Stimulated activated effector memory CD8-positive, alpha-beta T cell treated with anti-CD3 and anti-CD28 coated beads, Interleukin-12 subunit alpha, Interleukin-12 subunit beta, amount 100 ng/mL, for 72 hours (primary cell): ENCODE results near the gene KRTAP5-6.

Experiments used
- ATAC-seq: fragments of 150-1000 bp; cut with Tn5 transposase; 2 replicates; pipeline ENCODE4 v1.10.0; 2021
- DNase-seq, 2 donors: peaks; one replicate each; pipeline ENCODE4 v3.0.0; 2021 to 2022; ENCODE audit warnings: low spot score in 2 of 2
- H3K27ac Mint-ChIP-seq: one replicate; pipeline ENCODE4 v1.8.0; 2022; ENCODE audit warnings: mild to moderate bottlenecking, mixed read lengths
- H3K36me3 Mint-ChIP-seq: one replicate; pipeline ENCODE4 v1.8.0; 2022; ENCODE audit warnings: mild to moderate bottlenecking, mixed read lengths
- H3K4me1 Mint-ChIP-seq: one replicate; pipeline ENCODE4 v1.8.0; 2022; ENCODE audit warnings: mixed read lengths
- H3K4me3 Mint-ChIP-seq: one replicate; pipeline ENCODE4 v1.8.0; 2022; ENCODE audit warnings: mild to moderate bottlenecking, mixed read lengths
- H3K9me3 Mint-ChIP-seq: one replicate; pipeline ENCODE4 v1.8.0; 2022; ENCODE audit warnings: mixed read lengths

Gene KRTAP5-6

DNA sequence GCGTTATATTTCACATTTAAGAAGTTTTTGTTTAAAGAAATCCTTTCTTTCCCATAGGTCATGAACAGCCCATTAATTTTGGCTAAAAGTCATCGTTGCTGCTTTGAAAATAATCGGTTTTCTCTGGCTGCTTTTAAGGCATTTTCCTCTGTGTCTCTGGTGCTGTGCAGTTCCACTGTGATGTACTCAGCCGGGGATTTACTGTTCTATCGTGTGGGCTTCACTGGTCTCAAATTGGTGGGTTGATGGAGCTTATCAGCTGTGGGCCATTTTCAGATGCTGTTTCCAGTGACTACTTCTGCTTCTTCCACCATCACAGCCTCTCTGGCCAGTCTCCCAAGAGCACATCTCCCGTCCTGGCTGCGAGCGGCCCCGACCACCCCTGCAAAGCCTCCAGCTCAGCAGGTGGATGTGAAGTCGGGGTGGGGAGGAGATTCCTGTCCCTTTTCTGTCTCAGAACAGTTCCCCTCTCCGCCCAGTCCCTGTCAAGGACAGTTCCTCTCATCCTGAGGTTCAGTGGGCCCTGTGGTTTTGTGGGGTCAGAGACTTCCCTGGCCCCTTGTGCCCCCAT lies 33.1 kb downstream of the KRTAP5-6 start:
- Mint-ChIP-seq H3K27ac (peak overlapping the region; percentile 86), H3K4me3 (peak overlapping the region; percentile 54), H3K9me3 (no peaks in the 10 kb centered on the region), H3K4me1 (peaks cover 74% of the 10 kb centered on the region), H3K36me3 (peaks cover 8% of the 10 kb centered on the region)
- no peak for DNase-seq
- ATAC-seq, result no peak

DNA sequence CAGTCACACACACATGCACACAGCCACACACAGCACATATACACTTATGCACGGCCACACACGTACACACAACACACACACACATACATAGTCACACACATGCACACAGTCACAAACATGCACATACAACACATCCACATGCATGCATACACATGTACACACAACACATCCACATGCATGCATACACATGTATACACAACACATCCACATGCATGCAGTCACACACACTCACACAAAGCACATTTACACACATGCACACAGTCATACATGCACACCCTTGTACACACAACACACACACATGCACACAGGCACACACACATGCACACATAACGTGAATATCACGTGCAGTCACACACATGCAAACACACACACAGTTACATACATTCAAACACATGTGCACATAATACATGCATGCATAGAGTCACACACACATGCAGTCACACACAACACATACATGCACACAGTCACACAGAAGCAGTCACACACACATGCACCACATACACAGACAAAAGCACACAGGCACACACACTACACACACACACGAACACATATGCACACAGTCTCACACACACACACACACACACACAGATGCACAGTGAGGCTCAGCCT lies 34.6 kb downstream of the KRTAP5-6 start:
- peaks cover 69% of the 10 kb centered on the region for H3K4me1 Mint-ChIP-seq

DNA sequence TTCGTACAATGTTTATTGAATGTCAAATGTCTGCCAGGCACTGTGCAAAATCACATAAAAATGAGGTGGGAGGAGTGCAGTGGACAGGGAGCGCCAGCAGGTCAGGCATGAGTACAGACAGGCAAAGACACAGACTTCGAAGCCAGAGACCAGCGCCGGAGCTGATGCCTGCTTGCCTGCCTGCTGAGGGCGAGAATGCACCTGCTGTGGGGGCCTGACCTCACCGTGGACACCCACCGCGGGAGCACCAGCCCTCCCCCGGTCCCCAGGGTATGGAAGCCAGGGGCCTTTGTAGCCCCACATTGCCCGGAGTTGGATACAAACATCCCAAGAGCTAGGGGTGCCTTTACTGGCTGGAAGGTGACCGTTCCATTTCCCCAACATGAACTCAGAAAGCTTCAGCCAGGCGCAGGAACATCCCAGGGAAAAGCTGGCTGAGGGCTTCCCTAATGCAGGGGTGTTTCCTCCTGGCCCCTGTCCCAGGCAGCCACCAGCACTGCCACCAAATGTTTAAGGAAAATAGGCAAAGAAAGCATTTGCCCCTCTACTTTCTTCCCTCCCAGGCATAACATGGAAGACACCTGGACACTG lies 35.5 kb downstream of the KRTAP5-6 start:
- Mint-ChIP-seq H3K4me3 (no peak overlapping the region), H3K9me3 (peaks cover 16% of the 10 kb centered on the region), H3K36me3 (peaks cover 8% of the 10 kb centered on the region), H3K4me1 (peaks cover 59% of the 10 kb centered on the region), H3K27ac (no peak overlapping the region)
- DNase-seq (no peak), ATAC-seq (no peak)

More for the DNA sequence above, 34.6 kb downstream of the KRTAP5-6 start:
- Mint-ChIP-seq H3K9me3 (peaks cover 13% of the 10 kb centered on the region), H3K4me3 (no peak overlapping the region), H3K36me3 (peaks cover 8% of the 10 kb centered on the region), H3K27ac (no peak overlapping the region)
- DNase-seq (no peak), ATAC-seq (no peak)

DNA sequence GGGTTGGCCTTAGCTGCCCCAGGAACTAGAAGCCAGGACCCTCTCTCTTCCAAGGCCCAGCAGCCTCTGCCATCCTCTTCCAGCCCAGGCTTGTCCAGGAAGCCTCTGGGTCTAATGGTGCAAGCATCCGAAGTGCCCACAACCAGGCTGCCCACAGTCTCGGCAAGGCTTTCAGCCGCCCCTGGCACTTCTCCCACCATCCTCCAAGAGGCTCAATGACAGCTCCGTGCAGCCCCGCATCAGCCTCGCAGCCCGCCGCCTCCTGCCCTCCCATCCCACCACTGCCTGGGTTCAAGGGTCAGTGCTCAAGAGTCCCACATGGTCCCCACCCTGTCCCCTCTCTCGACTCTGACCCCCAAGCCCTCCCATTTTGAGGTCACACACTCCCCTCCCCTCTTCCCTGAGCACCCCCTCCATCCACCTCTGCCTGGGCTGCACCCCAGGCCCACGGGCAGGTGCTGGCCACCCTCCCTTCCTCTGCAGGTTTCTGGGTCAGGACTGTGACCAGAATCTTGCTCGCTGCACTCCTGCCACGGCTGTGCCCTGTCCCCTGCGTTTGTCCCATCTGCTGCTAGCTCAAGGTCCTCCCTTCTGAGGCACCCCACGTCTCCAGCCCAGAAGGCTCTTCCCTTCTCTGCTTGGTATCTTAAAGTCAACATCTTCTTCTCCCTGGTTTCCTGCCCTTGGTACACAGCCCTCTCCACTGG lies 36.2 kb downstream of the KRTAP5-6 start:
- Mint-ChIP-seq H3K36me3 (peaks cover 8% of the 10 kb centered on the region), H3K27ac (peak overlapping the region; percentile 77), H3K4me3 (no peak overlapping the region), H3K4me1 (peaks cover 53% of the 10 kb centered on the region), H3K9me3 (peaks cover 19% of the 10 kb centered on the region)
- DNase-seq (no peak), ATAC-seq (no peak)

DNA sequence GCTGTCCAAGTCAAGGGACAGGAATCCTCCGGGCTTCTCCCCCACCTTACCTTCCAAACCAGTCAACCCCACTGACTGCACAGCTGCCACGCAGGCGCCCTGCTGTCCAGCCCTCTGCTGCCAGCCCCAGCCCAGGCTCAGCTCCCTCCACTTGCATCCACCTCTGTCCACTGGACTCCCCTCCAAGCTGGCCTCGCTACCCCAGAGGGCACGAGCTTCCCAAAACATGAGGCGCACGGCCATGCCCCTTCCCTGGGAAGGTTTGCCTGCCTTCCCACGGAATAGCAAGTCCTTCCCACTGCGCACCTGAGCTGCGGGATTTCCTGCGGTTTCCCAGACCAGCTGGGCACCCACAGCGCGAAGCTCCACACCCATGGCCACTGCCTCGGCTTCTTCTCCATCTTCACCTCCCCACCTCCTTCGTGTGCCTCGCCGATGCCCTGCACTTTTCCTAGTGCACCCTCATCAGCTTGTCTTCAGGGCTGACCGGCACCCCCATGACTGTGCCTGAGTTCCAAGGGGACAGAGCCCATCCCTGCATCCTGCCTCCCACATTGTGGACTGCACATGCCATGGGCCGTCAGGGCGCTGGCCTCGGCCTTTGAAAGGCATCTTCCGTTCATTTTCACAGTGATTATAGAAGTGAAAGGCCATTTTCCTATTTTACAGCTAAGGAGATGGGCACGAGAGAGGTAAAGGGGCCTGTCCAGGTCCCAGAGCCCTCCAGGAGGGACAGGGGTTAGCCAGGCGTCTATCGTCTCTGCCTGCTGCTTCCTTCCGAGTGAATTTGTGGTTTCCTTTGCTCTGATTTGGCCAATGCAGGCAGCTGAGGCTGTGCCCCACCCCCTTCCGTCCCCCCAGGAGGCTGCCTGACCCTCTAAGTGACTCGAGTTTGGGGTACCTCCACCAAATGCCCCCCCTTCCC lies 37.0 kb downstream of the KRTAP5-6 start:
- ATAC-seq (no peak), DNase-seq (no peak)
- peaks cover 46% of the 10 kb centered on the region for H3K4me1 Mint-ChIP-seq
- no peak overlapping the region for H3K4me3 Mint-ChIP-seq
- peak overlapping the region; percentile 77 for H3K27ac Mint-ChIP-seq
- peaks cover 4% of the 10 kb centered on the region for H3K36me3 Mint-ChIP-seq
- H3K9me3 Mint-ChIP-seq, result peaks cover 19% of the 10 kb centered on the region

DNA sequence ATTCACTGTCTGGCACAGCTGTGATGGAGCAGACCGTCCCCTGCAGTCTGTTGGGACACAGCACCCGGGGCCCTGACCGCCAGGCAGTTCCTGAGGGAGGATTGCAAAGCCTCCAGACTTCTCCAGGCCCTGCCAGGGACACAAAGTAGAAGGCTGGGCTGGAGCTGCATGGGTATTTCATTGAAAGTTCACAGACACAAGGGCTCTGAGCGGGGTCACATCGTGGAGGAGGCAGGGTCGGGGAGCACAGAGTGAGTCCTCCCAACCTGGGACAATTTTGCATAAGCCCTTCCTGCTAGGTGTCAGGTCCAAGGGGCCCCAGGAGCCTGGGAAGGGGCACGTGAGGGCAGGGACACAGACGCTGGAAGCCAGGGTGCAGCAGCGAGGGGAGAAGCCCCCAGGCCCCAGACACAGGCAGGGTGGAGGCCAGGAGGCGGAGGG lies 37.7 kb downstream of the KRTAP5-6 start:
- H3K4me1 Mint-ChIP-seq, result peaks cover 46% of the 10 kb centered on the region
- H3K4me3 Mint-ChIP-seq, result no peak overlapping the region

DNA sequence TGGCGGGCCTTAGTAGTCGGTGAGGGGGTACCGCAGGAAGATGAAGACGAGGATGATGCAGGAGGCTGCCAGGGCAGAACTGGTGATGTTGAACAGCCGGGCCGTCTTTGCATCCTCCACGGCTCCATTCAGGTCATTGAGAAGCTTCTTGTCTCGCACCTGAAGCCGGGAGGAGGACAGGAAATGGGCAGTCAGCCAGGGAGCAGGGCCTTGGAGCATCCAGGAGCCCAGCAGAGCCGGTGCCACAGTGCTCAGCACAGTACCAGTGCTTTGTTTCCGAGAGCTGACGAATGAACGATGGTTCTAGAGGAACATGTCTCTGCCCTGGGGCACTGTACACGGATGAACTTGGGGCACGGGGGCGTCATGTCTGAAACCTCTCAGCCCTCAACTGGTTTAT lies 38.3 kb downstream of the KRTAP5-6 start:
- Mint-ChIP-seq H3K36me3 (no peaks in the 10 kb centered on the region), H3K27ac (no peak overlapping the region), H3K4me3 (no peak overlapping the region), H3K9me3 (peaks cover 19% of the 10 kb centered on the region), H3K4me1 (peaks cover 41% of the 10 kb centered on the region)
- no peak for ATAC-seq
- DNase-seq, result no peak

More for the DNA sequence above, 37.7 kb downstream of the KRTAP5-6 start:
- Mint-ChIP-seq H3K27ac (peak overlapping the region; percentile 77), H3K36me3 (no peaks in the 10 kb centered on the region), H3K9me3 (peaks cover 19% of the 10 kb centered on the region)
- DNase-seq, result no peak
- ATAC-seq, result no peak

DNA sequence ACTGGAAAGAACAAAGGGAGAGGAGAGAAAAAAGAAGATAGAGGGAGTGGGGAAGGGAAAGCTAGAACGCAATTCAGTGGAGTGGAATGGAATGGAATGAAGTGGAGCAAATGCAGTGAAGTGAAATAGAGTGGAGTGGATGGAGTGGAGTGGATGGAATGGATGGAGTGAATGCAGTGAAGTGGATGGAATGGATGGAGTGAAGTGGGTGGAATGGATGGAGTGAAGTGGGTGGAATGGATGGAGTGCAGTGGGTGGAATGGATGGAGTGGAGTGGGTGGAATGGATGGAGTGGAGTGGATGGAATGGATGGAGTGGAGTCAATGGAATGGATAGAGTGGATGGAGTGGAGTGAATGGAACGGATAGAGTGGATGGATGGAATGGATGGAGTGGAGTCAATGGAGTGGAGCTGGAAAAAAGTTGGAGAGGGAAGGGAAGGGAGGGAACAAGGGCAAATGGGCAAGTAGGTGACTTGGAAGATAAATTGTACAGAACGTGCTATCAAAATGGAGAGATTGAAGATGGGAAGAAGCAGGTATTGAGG lies 39.5 kb downstream of the KRTAP5-6 start:
- DNase-seq (no peak), ATAC-seq (no peak)
- H3K36me3 Mint-ChIP-seq, result no peaks in the 10 kb centered on the region
- no peak overlapping the region for H3K4me3 Mint-ChIP-seq
- peaks cover 31% of the 10 kb centered on the region for H3K4me1 Mint-ChIP-seq
- H3K27ac Mint-ChIP-seq, result no peak overlapping the region
- H3K9me3 Mint-ChIP-seq, result peaks cover 19% of the 10 kb centered on the region

DNA sequence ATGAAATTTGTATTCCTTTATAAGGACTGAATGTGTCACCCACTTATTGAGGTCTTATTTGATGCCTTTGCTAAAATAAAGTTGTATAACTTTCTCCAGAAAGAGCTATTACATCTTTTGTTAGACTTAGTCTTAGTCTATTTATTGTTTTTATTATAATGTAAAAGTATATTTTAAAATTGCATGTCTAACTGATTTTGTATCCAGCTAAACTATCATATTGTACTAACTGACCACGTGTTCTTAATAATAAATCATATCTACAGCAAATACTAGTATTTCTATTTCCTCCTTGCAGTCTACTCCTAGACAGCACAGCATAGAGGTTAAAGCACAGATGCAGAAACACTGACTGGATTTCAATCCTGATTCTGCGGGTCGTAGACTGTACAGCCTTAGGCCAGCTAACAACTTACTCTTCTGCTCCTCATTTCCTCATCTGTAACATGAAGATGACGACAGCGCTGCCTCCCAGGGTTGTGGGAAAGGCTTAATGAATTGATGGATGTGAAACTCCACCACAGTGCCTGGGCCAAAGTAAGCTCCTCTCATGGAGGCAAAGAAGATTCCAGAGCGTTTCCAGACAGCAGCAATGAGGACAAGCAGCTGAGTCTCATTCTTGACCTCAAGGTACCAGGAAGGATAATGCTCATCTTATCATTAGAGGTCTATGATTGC lies 40.2 kb downstream of the KRTAP5-6 start:
- no peak for ATAC-seq
- peaks cover 19% of the 10 kb centered on the region for H3K9me3 Mint-ChIP-seq
- no peaks in the 10 kb centered on the region for H3K36me3 Mint-ChIP-seq
- peaks cover 24% of the 10 kb centered on the region for H3K4me1 Mint-ChIP-seq
- no peak for DNase-seq
- no peak overlapping the region for H3K4me3 Mint-ChIP-seq
- H3K27ac Mint-ChIP-seq, result no peak overlapping the region

DNA sequence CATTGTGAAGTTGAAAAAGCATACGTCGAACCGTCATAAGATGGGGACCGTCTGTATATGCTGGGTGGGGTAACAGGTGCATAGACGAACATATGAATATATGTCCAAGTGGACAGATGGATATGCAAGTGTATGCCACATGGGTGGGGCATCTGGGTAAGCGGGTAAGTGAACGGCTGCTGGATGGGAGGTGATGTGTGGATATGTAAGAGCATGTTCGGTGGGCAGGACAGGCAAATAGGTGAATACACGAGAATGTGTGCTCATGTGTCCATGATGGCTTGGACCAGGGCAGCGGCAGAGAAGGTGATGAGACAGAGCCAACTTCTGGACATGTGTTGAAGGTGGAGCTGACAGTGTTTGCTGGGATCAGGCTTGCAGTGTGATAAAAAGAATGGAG lies 41.4 kb downstream of the KRTAP5-6 start:
- H3K9me3 Mint-ChIP-seq, result peaks cover 19% of the 10 kb centered on the region
- H3K27ac Mint-ChIP-seq, result no peak overlapping the region
- no peaks in the 10 kb centered on the region for H3K36me3 Mint-ChIP-seq
- no peak overlapping the region for H3K4me3 Mint-ChIP-seq
- DNase-seq (no peak), ATAC-seq (no peak)
- H3K4me1 Mint-ChIP-seq, result peaks cover 21% of the 10 kb centered on the region

DNA sequence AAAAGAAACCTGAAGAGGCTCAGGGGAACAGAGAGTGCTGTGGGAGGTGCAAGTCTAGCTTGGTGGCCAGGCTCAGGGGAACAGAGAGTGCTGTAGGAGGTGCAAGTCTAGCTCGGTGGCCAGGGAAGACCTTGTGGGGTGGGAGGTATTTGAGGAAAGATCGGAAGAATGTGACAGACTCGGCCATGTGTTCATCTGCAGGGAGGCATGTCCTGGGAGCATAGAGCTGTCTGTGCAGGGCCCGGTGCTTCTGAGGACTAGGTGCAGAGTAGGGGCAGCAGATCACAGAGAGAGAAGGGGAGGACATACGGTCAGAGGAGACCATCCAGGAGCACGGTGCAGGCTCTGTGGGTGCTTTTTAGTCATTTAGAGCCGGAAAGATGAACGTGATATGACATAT lies 42.6 kb downstream of the KRTAP5-6 start:
- Mint-ChIP-seq H3K4me1 (peaks cover 9% of the 10 kb centered on the region), H3K4me3 (no peak overlapping the region), H3K9me3 (peaks cover 19% of the 10 kb centered on the region), H3K36me3 (no peaks in the 10 kb centered on the region), H3K27ac (no peak overlapping the region)
- DNase-seq (no peak), ATAC-seq (no peak)

DNA sequence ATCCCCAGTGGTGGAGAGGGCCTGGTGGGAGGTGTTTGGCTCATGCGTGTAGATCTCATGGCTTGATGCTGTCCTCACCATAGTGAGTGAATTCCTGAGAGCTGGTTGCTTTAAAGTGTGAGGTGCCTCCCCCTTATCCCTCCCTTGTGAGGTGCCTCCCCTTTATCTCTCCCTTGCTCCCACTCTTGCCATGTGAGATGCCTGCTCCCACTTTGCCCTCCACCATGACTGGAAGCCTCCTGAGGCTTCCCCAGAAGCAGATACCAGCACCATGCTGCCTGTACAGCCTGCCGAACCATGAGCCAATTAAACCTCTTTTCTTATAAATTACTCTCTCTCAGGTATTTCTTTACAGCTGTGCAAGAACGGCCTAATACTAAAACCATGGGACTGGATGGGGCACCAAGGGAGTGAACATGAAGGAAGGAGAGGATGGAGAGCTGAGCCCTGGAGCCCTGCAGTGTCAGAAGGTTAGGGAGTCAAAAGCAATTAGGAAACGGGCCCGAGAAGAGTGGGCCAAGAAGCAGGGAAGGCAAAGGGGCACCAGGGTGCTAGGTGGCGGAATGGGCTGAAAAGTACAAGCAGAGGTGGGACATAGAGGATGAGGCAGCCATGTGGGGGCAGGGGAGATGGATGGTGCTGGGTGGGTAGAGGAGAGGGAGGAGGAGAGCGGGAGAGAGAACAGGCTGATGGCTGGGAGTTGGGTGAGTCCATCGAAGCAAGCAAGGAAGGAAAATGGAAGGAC lies 44.0 kb downstream of the KRTAP5-6 start:
- Mint-ChIP-seq H3K4me3 (no peak overlapping the region), H3K9me3 (peaks cover 13% of the 10 kb centered on the region), H3K27ac (no peak overlapping the region), H3K36me3 (no peaks in the 10 kb centered on the region), H3K4me1 (peaks cover 15% of the 10 kb centered on the region)
- ATAC-seq (no peak), DNase-seq (no peak)

DNA sequence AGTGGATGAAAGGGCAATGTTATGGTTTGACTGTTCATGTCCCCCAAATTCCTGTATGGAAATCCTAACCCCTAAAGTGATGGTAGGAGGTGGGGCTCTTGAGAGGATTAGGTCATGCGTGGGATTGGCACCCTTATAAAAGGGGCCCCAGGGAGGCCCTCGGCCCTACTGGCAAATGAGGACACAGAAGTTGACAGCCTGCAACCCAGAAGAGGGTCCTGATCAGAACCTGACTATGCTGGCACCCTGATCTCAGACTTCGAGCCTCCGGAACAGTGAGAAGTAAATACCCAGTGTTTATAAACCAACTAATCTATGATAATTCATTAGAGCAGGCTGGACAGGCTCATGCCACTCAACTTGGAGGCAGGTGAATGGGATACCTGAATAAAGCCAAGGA lies 44.7 kb downstream of the KRTAP5-6 start:
- H3K9me3 Mint-ChIP-seq, result peaks cover 8% of the 10 kb centered on the region
- H3K4me1 Mint-ChIP-seq, result peaks cover 22% of the 10 kb centered on the region
- no peak overlapping the region for H3K27ac Mint-ChIP-seq
- DNase-seq (no peak), ATAC-seq (no peak)
- no peak overlapping the region for H3K4me3 Mint-ChIP-seq
- H3K36me3 Mint-ChIP-seq, result peaks cover 1% of the 10 kb centered on the region

DNA sequence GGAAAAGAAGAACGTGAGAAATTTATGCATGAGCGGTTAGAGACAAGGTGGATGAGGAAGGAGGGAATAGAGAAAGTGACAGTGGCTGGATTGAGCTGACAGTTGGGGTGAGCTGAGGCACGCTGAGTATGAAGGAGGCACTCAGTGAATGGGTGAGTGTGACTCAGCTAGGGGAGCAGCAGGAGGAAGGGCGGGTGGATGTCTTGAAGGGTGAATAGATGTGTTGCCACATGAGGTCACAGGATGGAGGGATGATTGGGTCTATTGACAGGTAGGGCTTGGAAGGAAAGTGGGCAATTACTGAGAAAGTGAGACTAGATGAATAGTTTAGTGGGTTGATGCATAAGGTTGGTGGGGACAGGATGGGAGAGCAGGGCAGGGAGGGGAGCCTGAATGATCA lies 45.4 kb downstream of the KRTAP5-6 start:
- ATAC-seq (peak; percentile 88), DNase-seq (no peak)
- no peak overlapping the region for H3K27ac Mint-ChIP-seq

More for the DNA sequence above, 45.4 kb downstream of the KRTAP5-6 start:
- peaks cover 6% of the 10 kb centered on the region for H3K9me3 Mint-ChIP-seq
- no peak overlapping the region for H3K4me3 Mint-ChIP-seq
- H3K36me3 Mint-ChIP-seq, result peaks cover 4% of the 10 kb centered on the region
- H3K4me1 Mint-ChIP-seq, result peaks cover 22% of the 10 kb centered on the region
